Measurements from ENCODE around the gene GALNTL6. TPM values are rescaled to one million over a fixed set of nuclear protein-coding genes. Genes with fewer than 3 reads are reported as not detected.

The GALNTL6 gene
- total and polyA plus RNA-seq, 2 experiments from 2014 or later, result 0.38 to 0.40 TPM

- TF ChIP-seq ZNF462 (CRISPR knock-in tag; IDR thresholded peaks at IDR 0.05), result no peak
- no peak for TF ChIP-seq JUNB (IDR thresholded peaks at IDR 0.05; ENCODE audit: unreplicated experiment)
- no peak for TF ChIP-seq ZNF114 (CRISPR knock-in tag; IDR thresholded peaks at IDR 0.05)
- TF ChIP-seq NANOG (IDR thresholded peaks at IDR 0.05; ENCODE audit: borderline replicate concordance), result no peak
- no peak for TF ChIP-seq STAT1 (IDR thresholded peaks at IDR 0.05; ENCODE audit: unreplicated experiment)
- no peak for TF ChIP-seq REST (IDR thresholded peaks at IDR 0.05; ENCODE audit: unreplicated experiment)
- no peak for TF ChIP-seq EZH2phosphoT487 (IDR thresholded peaks at IDR 0.05; ENCODE audit: unreplicated experiment)
Measured at GRCh38 chr4:172357006-172357540, 543.9 kb downstream of the GALNTL6 start (continued).
